ENCODE results near the gene INPP4A.

The INPP4A gene

GRCh38 chr2:98537390-98538126 lies 92.9 kb downstream of the INPP4A start:
- no peak for DNase-seq
- Histone ChIP-seq H3K4me1 (ENCODE audit: control insufficient read depth, insufficient read depth, low read length, poor library complexity, severe bottlenecking) (no peaks in the 10 kb centered on the region), H3K9me3 (ENCODE audit: control insufficient read depth, low read length) (no peaks in the 10 kb centered on the region), H3K27ac (ENCODE audit: insufficient read depth, low read length, poor library complexity, severe bottlenecking) (no peak overlapping the region), H3K36me3 (ENCODE audit: control insufficient read depth, insufficient read depth, low read length) (peaks cover 65% of the 10 kb centered on the region), H3K27me3 (replicated peaks; ENCODE audit: control insufficient read depth, insufficient read depth, low read length, poor library complexity, severe bottlenecking) (no peaks in the 10 kb centered on the region), H3K4me3 (ENCODE audit: insufficient read depth, low read depth, low read length, poor library complexity, severe bottlenecking) (no peak overlapping the region)

GRCh38 chr2:98538280-98539041 lies 93.8 kb downstream of the INPP4A start:
- Histone ChIP-seq H3K9me3 (ENCODE audit: control insufficient read depth, low read length) (no peaks in the 10 kb centered on the region), H3K4me3 (ENCODE audit: insufficient read depth, low read depth, low read length, poor library complexity, severe bottlenecking) (no peak overlapping the region), H3K36me3 (ENCODE audit: control insufficient read depth, insufficient read depth, low read length) (peaks cover 71% of the 10 kb centered on the region), H3K27me3 (replicated peaks; ENCODE audit: control insufficient read depth, insufficient read depth, low read length, poor library complexity, severe bottlenecking) (no peaks in the 10 kb centered on the region), H3K27ac (ENCODE audit: insufficient read depth, low read length, poor library complexity, severe bottlenecking) (no peak overlapping the region), H3K4me1 (ENCODE audit: control insufficient read depth, insufficient read depth, low read length, poor library complexity, severe bottlenecking) (no peaks in the 10 kb centered on the region)
- DNase-seq = no peak

GRCh38 chr2:98539056-98539735 lies 94.5 kb downstream of the INPP4A start:
- no peaks in the 10 kb centered on the region for H3K9me3 ChIP-seq (ENCODE audit: control insufficient read depth, low read length)
- no peak overlapping the region for H3K4me3 ChIP-seq (ENCODE audit: insufficient read depth, low read depth, low read length, poor library complexity, severe bottlenecking)
- H3K27ac ChIP-seq (ENCODE audit: insufficient read depth, low read length, poor library complexity, severe bottlenecking) = no peak overlapping the region
- H3K36me3 ChIP-seq (ENCODE audit: control insufficient read depth, insufficient read depth, low read length) = peaks cover 76% of the 10 kb centered on the region
- DNase-seq = no peak
- no peaks in the 10 kb centered on the region for H3K27me3 ChIP-seq (replicated peaks; ENCODE audit: control insufficient read depth, insufficient read depth, low read length, poor library complexity, severe bottlenecking)
- H3K4me1 ChIP-seq (ENCODE audit: control insufficient read depth, insufficient read depth, low read length, poor library complexity, severe bottlenecking) = no peaks in the 10 kb centered on the region

GRCh38 chr2:98540536-98540935 lies 95.9 kb downstream of the INPP4A start:
- DNase-seq = no peak
- H3K36me3 ChIP-seq (ENCODE audit: control insufficient read depth, insufficient read depth, low read length) = peaks cover 81% of the 10 kb centered on the region

GRCh38 chr2:98541489-98541888 lies 96.8 kb downstream of the INPP4A start:
- Histone ChIP-seq H3K9me3 (ENCODE audit: control insufficient read depth, low read length) (no peaks in the 10 kb centered on the region), H3K27me3 (replicated peaks; ENCODE audit: control insufficient read depth, insufficient read depth, low read length, poor library complexity, severe bottlenecking) (no peaks in the 10 kb centered on the region), H3K4me3 (ENCODE audit: insufficient read depth, low read depth, low read length, poor library complexity, severe bottlenecking) (no peak overlapping the region), H3K36me3 (ENCODE audit: control insufficient read depth, insufficient read depth, low read length) (peaks cover 81% of the 10 kb centered on the region), H3K27ac (ENCODE audit: insufficient read depth, low read length, poor library complexity, severe bottlenecking) (no peak overlapping the region), H3K4me1 (ENCODE audit: control insufficient read depth, insufficient read depth, low read length, poor library complexity, severe bottlenecking) (no peaks in the 10 kb centered on the region)
- DNase-seq = no peak

More at GRCh38 chr2:98540536-98540935, 95.9 kb downstream of the INPP4A start:
- H3K27ac ChIP-seq (ENCODE audit: insufficient read depth, low read length, poor library complexity, severe bottlenecking) = no peak overlapping the region
- no peak overlapping the region for H3K4me3 ChIP-seq (ENCODE audit: insufficient read depth, low read depth, low read length, poor library complexity, severe bottlenecking)
- H3K27me3 ChIP-seq (replicated peaks; ENCODE audit: control insufficient read depth, insufficient read depth, low read length, poor library complexity, severe bottlenecking) = no peaks in the 10 kb centered on the region
- no peaks in the 10 kb centered on the region for H3K4me1 ChIP-seq (ENCODE audit: control insufficient read depth, insufficient read depth, low read length, poor library complexity, severe bottlenecking)
- no peaks in the 10 kb centered on the region for H3K9me3 ChIP-seq (ENCODE audit: control insufficient read depth, low read length)

GRCh38 chr2:98541906-98542305 lies 97.2 kb downstream of the INPP4A start:
- Histone ChIP-seq H3K36me3 (ENCODE audit: control insufficient read depth, insufficient read depth, low read length) (peaks cover 81% of the 10 kb centered on the region), H3K4me1 (ENCODE audit: control insufficient read depth, insufficient read depth, low read length, poor library complexity, severe bottlenecking) (no peaks in the 10 kb centered on the region), H3K9me3 (ENCODE audit: control insufficient read depth, low read length) (no peaks in the 10 kb centered on the region), H3K27me3 (replicated peaks; ENCODE audit: control insufficient read depth, insufficient read depth, low read length, poor library complexity, severe bottlenecking) (no peaks in the 10 kb centered on the region), H3K27ac (ENCODE audit: insufficient read depth, low read length, poor library complexity, severe bottlenecking) (no peak overlapping the region), H3K4me3 (ENCODE audit: insufficient read depth, low read depth, low read length, poor library complexity, severe bottlenecking) (no peak overlapping the region)
- DNase-seq = no peak

GRCh38 chr2:98543214-98543613 lies 98.6 kb downstream of the INPP4A start:
- DNase-seq = no peak
- H3K36me3 ChIP-seq (ENCODE audit: control insufficient read depth, insufficient read depth, low read length) = peaks cover 77% of the 10 kb centered on the region
- no peaks in the 10 kb centered on the region for H3K9me3 ChIP-seq (ENCODE audit: control insufficient read depth, low read length)
- no peaks in the 10 kb centered on the region for H3K27me3 ChIP-seq (replicated peaks; ENCODE audit: control insufficient read depth, insufficient read depth, low read length, poor library complexity, severe bottlenecking)
- H3K27ac ChIP-seq (ENCODE audit: insufficient read depth, low read length, poor library complexity, severe bottlenecking) = no peak overlapping the region
- H3K4me3 ChIP-seq (ENCODE audit: insufficient read depth, low read depth, low read length, poor library complexity, severe bottlenecking) = no peak overlapping the region
- no peaks in the 10 kb centered on the region for H3K4me1 ChIP-seq (ENCODE audit: control insufficient read depth, insufficient read depth, low read length, poor library complexity, severe bottlenecking)

GRCh38 chr2:98543842-98544241 lies 99.2 kb downstream of the INPP4A start:
- no peaks in the 10 kb centered on the region for H3K9me3 ChIP-seq (ENCODE audit: control insufficient read depth, low read length)
- no peak overlapping the region for H3K27ac ChIP-seq (ENCODE audit: insufficient read depth, low read length, poor library complexity, severe bottlenecking)
- H3K4me3 ChIP-seq (ENCODE audit: insufficient read depth, low read depth, low read length, poor library complexity, severe bottlenecking) = no peak overlapping the region
- H3K36me3 ChIP-seq (ENCODE audit: control insufficient read depth, insufficient read depth, low read length) = peaks cover 75% of the 10 kb centered on the region
- no peaks in the 10 kb centered on the region for H3K4me1 ChIP-seq (ENCODE audit: control insufficient read depth, insufficient read depth, low read length, poor library complexity, severe bottlenecking)
- H3K27me3 ChIP-seq (replicated peaks; ENCODE audit: control insufficient read depth, insufficient read depth, low read length, poor library complexity, severe bottlenecking) = no peaks in the 10 kb centered on the region
- DNase-seq = no peak

GRCh38 chr2:98545591-98545990 lies 100.9 kb downstream of the INPP4A start:
- H3K27me3 ChIP-seq (replicated peaks; ENCODE audit: control insufficient read depth, insufficient read depth, low read length, poor library complexity, severe bottlenecking) = no peaks in the 10 kb centered on the region
- H3K36me3 ChIP-seq (ENCODE audit: control insufficient read depth, insufficient read depth, low read length) = peaks cover 71% of the 10 kb centered on the region
- H3K9me3 ChIP-seq (ENCODE audit: control insufficient read depth, low read length) = no peaks in the 10 kb centered on the region
- H3K4me1 ChIP-seq (ENCODE audit: control insufficient read depth, insufficient read depth, low read length, poor library complexity, severe bottlenecking) = no peaks in the 10 kb centered on the region
- DNase-seq = no peak
- no peak overlapping the region for H3K27ac ChIP-seq (ENCODE audit: insufficient read depth, low read length, poor library complexity, severe bottlenecking)
- no peak overlapping the region for H3K4me3 ChIP-seq (ENCODE audit: insufficient read depth, low read depth, low read length, poor library complexity, severe bottlenecking)

- H3K4me1 ChIP-seq (ENCODE audit: control insufficient read depth, insufficient read depth, low read length, poor library complexity, severe bottlenecking) = peaks cover 5% of the 10 kb centered on the region
- H3K27ac ChIP-seq (ENCODE audit: insufficient read depth, low read length, poor library complexity, severe bottlenecking) = no peak overlapping the region
- H3K4me3 ChIP-seq (ENCODE audit: insufficient read depth, low read depth, low read length, poor library complexity, severe bottlenecking) = no peak overlapping the region
- peaks cover 73% of the 10 kb centered on the region for H3K36me3 ChIP-seq (ENCODE audit: control insufficient read depth, insufficient read depth, low read length)
- no peaks in the 10 kb centered on the region for H3K9me3 ChIP-seq (ENCODE audit: control insufficient read depth, low read length)
- H3K27me3 ChIP-seq (replicated peaks; ENCODE audit: control insufficient read depth, insufficient read depth, low read length, poor library complexity, severe bottlenecking) = no peaks in the 10 kb centered on the region
- DNase-seq = no peak
Measured at GRCh38 chr2:98546186-98546585, 101.5 kb downstream of the INPP4A start.

Data from effector memory CD4-positive, alpha-beta T cell (primary cell).